ENCODE measurements around the gene CFAP44.

DNA sequence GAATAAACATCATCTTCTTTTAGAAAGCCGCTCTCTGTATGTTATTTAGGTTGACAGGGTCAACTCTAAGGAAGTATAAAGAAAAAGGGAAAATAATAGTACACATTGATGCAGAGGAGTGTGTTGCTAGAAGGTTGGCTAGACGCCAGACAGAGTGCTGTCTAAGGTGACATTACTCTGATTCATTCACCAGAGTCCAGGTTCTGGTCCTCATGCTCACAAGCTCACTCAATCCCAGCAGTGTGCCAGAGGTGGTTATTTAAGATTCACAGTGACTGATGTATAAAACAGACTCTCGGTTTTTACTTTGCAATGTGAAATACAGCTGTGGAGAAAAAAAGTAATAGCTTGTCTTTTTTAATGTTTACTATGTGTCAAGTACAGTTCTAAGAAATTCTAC is 1.7 kb downstream of the CFAP44 start:
- TF ChIP-seq TAF1 (IDR thresholded peaks at IDR 0.05; ENCODE audit: borderline replicate concordance, low read depth, low read length) = no peak
- no peak for TF ChIP-seq POLR2AphosphoS5 (IDR thresholded peaks at IDR 0.05; ENCODE audit: low read depth, low read length)
- TF ChIP-seq POLR2A (IDR thresholded peaks at IDR 0.05; ENCODE audit: low read depth, low read length) = no peak

Data from GM12892 (cell line).